Breast epithelium (tissue), 4 donors: ENCODE data around the gene SKOR1. TPM values are rescaled to one million over a fixed set of nuclear protein-coding genes. Genes with fewer than 3 reads are reported as not detected.

ENCODE experiments used
- DNase-seq, 2 donors: peaks; one replicate each; pipeline ENCODE4 v3.0.0-alpha.2; 2019; ENCODE audit warnings: low spot score in 2 of 2
- H3K27ac ChIP-seq, 2 donors: fragments of 200-600 bp; sonication (generic) in 1 of 2; one replicate each; pipeline ENCODE4 v1.5.1; 2016 to 2019; ENCODE audit warnings: mild to moderate bottlenecking in 1 of 2
- H3K27me3 ChIP-seq, 2 donors: fragments of 200-600 bp; sonication (generic) in 1 of 2; one replicate each; pipeline versions ENCODE4 v1.5.1 to v1.6.0; 2017 to 2019; ENCODE audit warnings: control low read depth in 1 of 2, mild to moderate bottlenecking in 1 of 2
- H3K36me3 ChIP-seq: fragments of 200-600 bp; one replicate; pipeline ENCODE4 v1.5.1; 2019
- H3K4me1 ChIP-seq, 2 donors: fragments of 200-600 bp; sonication (generic); one replicate each; pipeline ENCODE4 v1.5.1; 2016 to 2019; ENCODE audit warnings: control low read depth in 1 of 2
- H3K4me3 ChIP-seq, 3 donors: fragments of 200-600 bp; sonication (generic); 1 replicate in 2 of 3; 2 replicates in 1 of 3; pipeline ENCODE4 v1.5.1; 2016 to 2019; ENCODE audit warnings: mild to moderate bottlenecking in 3 of 3, moderate library complexity in 2 of 3
- H3K9me3 ChIP-seq, 2 donors: fragments of 200-600 bp; sonication (generic) in 1 of 2; one replicate each; pipeline ENCODE4 v1.5.1; 2016 to 2019; ENCODE audit warnings: control low read depth in 1 of 2
- CTCF ChIP-seq, 3 donors: fragments of 450-650 bp; IDR thresholded peaks; one replicate each; pipeline ENCODE4 v1.5.1; 2016 to 2017; ENCODE audit warnings: antibody characterized with exemption in 3 of 3, mild to moderate bottlenecking in 3 of 3, moderate library complexity in 3 of 3
- POLR2A ChIP-seq: fragments of 450-650 bp; IDR thresholded peaks from one replicate; pipeline ENCODE4 v1.6.1; 2016; ENCODE audit warnings: antibody characterized with exemption, mild to moderate bottlenecking, moderate library complexity
- POLR2AphosphoS5 ChIP-seq, 3 donors: sonication (generic); formaldehyde crosslinking; IDR thresholded peaks; one replicate each; pipeline ENCODE4 v1.6.1; 2017; ENCODE audit warnings: antibody characterized with exemption in 3 of 3
- intact Hi-C: fragments of 100-400 bp; cut with DNase I; formaldehyde crosslinking; loops from one replicate; pipeline ENCODE4 v1.15.1; 2023; ENCODE audit warnings: low total_unique reads
- total RNA-seq, 3 donors: library from RNA; depleted of rRNA; stranded (reverse); fragments of >200 nt; gene quantifications; one replicate each; pipeline ENCODE4 v1.1.0, GENCODE V29; 2016

SKOR1 gene
- total RNA-seq, 3 donors from 2014 or later = 0.98 to 1.8 (median 1.1) TPM

GRCh38 chr15:67862750-67863441, 37.6 kb downstream of the SKOR1 start:
- DNase-seq = no peak
- no peak overlapping the region for H3K27ac ChIP-seq
- H3K27me3 ChIP-seq = no peaks in the 10 kb centered on the region
- intact Hi-C loops = loop anchor here (1.0 to 10.0 kb wide), 2 partner anchors 21 to 292 kb away; no protein-coding TSS in a partner anchor
- no peaks in the 10 kb centered on the region for H3K36me3 ChIP-seq
- H3K9me3 ChIP-seq = no peaks in the 10 kb centered on the region
- peak overlapping the region; percentile 33 to 60 (median 42) for H3K4me3 ChIP-seq
- H3K4me1 ChIP-seq = no peaks in the 10 kb centered on the region
- no peak for TF ChIP-seq CTCF (IDR thresholded peaks at IDR 0.05)
- no peak for TF ChIP-seq POLR2AphosphoS5 (IDR thresholded peaks at IDR 0.05)
- TF ChIP-seq POLR2A = no peak

GRCh38 chr15:67863442-67863987, 38.2 kb downstream of the SKOR1 start:
- peak; percentile 54 to 73 for DNase-seq
- Histone ChIP-seq H3K36me3 (no peaks in the 10 kb centered on the region), H3K27ac (no peak overlapping the region), H3K4me1 (no peaks in the 10 kb centered on the region), H3K9me3 (no peaks in the 10 kb centered on the region), H3K27me3 (no peaks in the 10 kb centered on the region), H3K4me3 (peak overlapping the region; percentile 33 to 60 (median 42))
- intact Hi-C loops = loop anchor here (1.0 to 10.0 kb wide), 2 partner anchors 21 to 291 kb away; no protein-coding TSS in a partner anchor
- TF ChIP-seq POLR2AphosphoS5 (IDR thresholded peaks at IDR 0.05) (peak in 1 of 3 donors; percentile 19), POLR2A (no peak), CTCF (IDR thresholded peaks at IDR 0.05) (peak; percentile 80 to 96 (median 87))

GRCh38 chr15:67865331-67865730, 40.0 kb downstream of the SKOR1 start:
- H3K9me3 ChIP-seq = peaks cover 0 to 4% of the 10 kb centered on the region in 2 donors
- intact Hi-C loops = loop anchor here (10.0 kb wide), 1 partner anchor 289 kb away; no protein-coding TSS in a partner anchor
- no peaks in the 10 kb centered on the region for H3K27me3 ChIP-seq
- H3K36me3 ChIP-seq = no peaks in the 10 kb centered on the region
- DNase-seq = no peak
- H3K4me1 ChIP-seq = no peaks in the 10 kb centered on the region
- no peak overlapping the region for H3K27ac ChIP-seq
- TF ChIP-seq POLR2A (no peak), CTCF (IDR thresholded peaks at IDR 0.05) (no peak), POLR2AphosphoS5 (IDR thresholded peaks at IDR 0.05) (no peak)
- no peak overlapping the region for H3K4me3 ChIP-seq

- Histone ChIP-seq H3K9me3 (peaks cover 0 to 4% of the 10 kb centered on the region in 2 donors), H3K36me3 (no peaks in the 10 kb centered on the region), H3K4me1 (no peaks in the 10 kb centered on the region), H3K27ac (no peak overlapping the region), H3K4me3 (no peak overlapping the region), H3K27me3 (no peaks in the 10 kb centered on the region)
- no peak for DNase-seq
- TF ChIP-seq CTCF (IDR thresholded peaks at IDR 0.05) = no peak
- no peak for TF ChIP-seq POLR2A
- no peak for TF ChIP-seq POLR2AphosphoS5 (IDR thresholded peaks at IDR 0.05)
- intact Hi-C loops = loop anchor here (10.0 kb wide), 1 partner anchor 289 kb away; no protein-coding TSS in a partner anchor
Observed at GRCh38 chr15:67865766-67866165, 40.5 kb downstream of the SKOR1 start.

- Histone ChIP-seq H3K36me3 (no peaks in the 10 kb centered on the region), H3K9me3 (peaks cover 4% of the 10 kb centered on the region in 2 donors), H3K4me1 (no peaks in the 10 kb centered on the region), H3K27ac (no peak overlapping the region), H3K27me3 (no peaks in the 10 kb centered on the region), H3K4me3 (no peak overlapping the region)
- DNase-seq = no peak
- intact Hi-C loops = loop anchor here (10.0 kb wide), 1 partner anchor 285 kb away; no protein-coding TSS in a partner anchor
- no peak for TF ChIP-seq POLR2AphosphoS5 (IDR thresholded peaks at IDR 0.05)
- TF ChIP-seq CTCF (IDR thresholded peaks at IDR 0.05) = no peak
Observed at GRCh38 chr15:67869701-67870100, 44.4 kb downstream of the SKOR1 start.
